DND-41 (cell line): ENCODE data around the gene ITGA2.

ENCODE experiments used
- ATAC-seq: fragments of 200-7000 bp; cut with Tn5 transposase; 3 replicates; pipeline ENCODE4 v1.9.1; 2021; ENCODE audit warnings: low read depth; ENCODE audit not compliant: insufficient read depth
- DNase-seq: peaks from one replicate; pipeline ENCODE4 v3.0.0-alpha.2; 2020
- H2AFZ ChIP-seq: 2 replicates; pipeline ENCODE4 v1.6.0; 2012; ENCODE audit warnings: low read depth, low read length
- H3K27ac ChIP-seq: 2 replicates; pipeline ENCODE4 v1.5.1; 2012; ENCODE audit warnings: low read length, inconsistent platforms
- H3K27me3 ChIP-seq: fragments of 200-600 bp; sonication (generic); 2 replicates; pipeline ENCODE4 v1.6.0; 2012; ENCODE audit warnings: low read length, mild to moderate bottlenecking, inconsistent platforms; ENCODE audit not compliant: insufficient read depth, poor library complexity
- H3K36me3 ChIP-seq: 2 replicates; pipeline ENCODE4 v1.5.1; 2012; ENCODE audit warnings: low read length, inconsistent platforms; ENCODE audit not compliant: insufficient read depth
- H3K4me1 ChIP-seq: 2 replicates; pipeline ENCODE4 v1.5.1; 2012; ENCODE audit warnings: mild to moderate bottlenecking, low read length; ENCODE audit not compliant: insufficient read depth
- H3K4me2 ChIP-seq: 2 replicates; pipeline ENCODE4 v1.6.0; 2012; ENCODE audit warnings: mild to moderate bottlenecking, moderate library complexity, low read length, inconsistent platforms; ENCODE audit not compliant: insufficient read depth
- H3K4me3 ChIP-seq, 2 experiments: fragments of 200-600 bp in 1 of 2; shearing (Covaris generic) in 1 of 2; 2 replicates each; pipeline ENCODE4 v1.5.1; 2012 to 2016; ENCODE audit warnings: inconsistent platforms in 2 of 2, low read length in 2 of 2, mild to moderate bottlenecking in 2 of 2, low read depth in 1 of 2, moderate library complexity in 1 of 2
- H3K79me2 ChIP-seq: 2 replicates; pipeline ENCODE4 v1.6.0; 2012; ENCODE audit warnings: low read length, inconsistent platforms; ENCODE audit not compliant: insufficient read depth
- H3K9ac ChIP-seq: 2 replicates; pipeline ENCODE4 v1.6.0; 2012; ENCODE audit warnings: low read depth, mild to moderate bottlenecking, inconsistent platforms, low read length, moderate library complexity
- H3K9me3 ChIP-seq: 2 replicates; pipeline ENCODE4 v1.5.1; 2012; ENCODE audit warnings: low read length, moderate library complexity, mild to moderate bottlenecking, inconsistent platforms; ENCODE audit not compliant: insufficient read depth, severe bottlenecking
- H4K20me1 ChIP-seq: 2 replicates; pipeline ENCODE4 v1.6.0; 2012; ENCODE audit warnings: low read length; ENCODE audit not compliant: insufficient read depth
- CTCF ChIP-seq: IDR thresholded peaks from 2 replicates; pipeline ENCODE4 v1.5.1; 2012; ENCODE audit warnings: borderline replicate concordance, low read length, moderate library complexity, mild to moderate bottlenecking; ENCODE audit not compliant: poor library complexity, severe bottlenecking; ENCODE audit errors: extremely low read depth
- EZH2 ChIP-seq: IDR thresholded peaks from 3 replicates; pipeline ENCODE4 v1.6.1; 2012; ENCODE audit warnings: borderline replicate concordance, low read depth, mild to moderate bottlenecking, moderate library complexity, low read length, inconsistent platforms; ENCODE audit not compliant: severe bottlenecking

Gene ITGA2

DNA sequence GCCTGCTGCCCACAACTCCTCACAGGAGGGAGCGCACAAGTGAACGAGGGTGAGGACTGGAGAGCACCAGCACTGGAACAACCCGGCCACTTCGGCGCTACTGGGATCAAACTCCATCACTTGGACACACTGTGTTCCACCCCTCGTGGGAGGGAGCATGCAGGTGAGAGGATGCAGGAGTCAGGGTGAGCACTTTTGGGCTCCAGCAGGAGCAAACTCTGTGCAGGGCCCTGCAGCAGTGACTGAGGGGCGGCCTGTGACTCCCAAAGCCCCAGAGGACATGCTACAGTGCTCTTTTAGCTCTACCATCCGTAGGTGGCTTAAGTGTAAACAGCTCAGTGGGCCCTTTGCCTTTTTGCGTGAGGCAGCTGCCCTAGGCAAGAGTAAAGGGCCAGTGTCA lies 124.8 kb downstream of the ITGA2 start:
- no peaks in the 10 kb centered on the region for H4K20me1 ChIP-seq
- H3K4me1 ChIP-seq, result peaks cover 12% of the 10 kb centered on the region
- TF ChIP-seq EZH2 (no peak), CTCF (no peak)
- no peak overlapping the region for H3K4me3 ChIP-seq
- H3K9me3 ChIP-seq, result no peaks in the 10 kb centered on the region
- no peak overlapping the region for H3K27ac ChIP-seq
- H3K27me3 ChIP-seq, result no peaks in the 10 kb centered on the region
- no peak overlapping the region for H2AFZ ChIP-seq
- no peak for DNase-seq
- peaks cover 4% of the 10 kb centered on the region for H3K79me2 ChIP-seq
- no peak overlapping the region for H3K9ac ChIP-seq
- no peaks in the 10 kb centered on the region for H3K36me3 ChIP-seq
- no peak overlapping the region for H3K4me2 ChIP-seq
- no peak for ATAC-seq

- H3K4me1 ChIP-seq, result peaks cover 10% of the 10 kb centered on the region
- H3K79me2 ChIP-seq, result no peaks in the 10 kb centered on the region; the same call in 1 of the 2 replicates
- H2AFZ ChIP-seq, result no peak overlapping the region
- H3K9ac ChIP-seq, result no peak overlapping the region
- H3K4me3 ChIP-seq, result no peak overlapping the region
- no peak for ATAC-seq
- no peak for DNase-seq
- no peaks in the 10 kb centered on the region for H4K20me1 ChIP-seq
- H3K9me3 ChIP-seq, result no peaks in the 10 kb centered on the region
- no peak overlapping the region for H3K4me2 ChIP-seq
- TF ChIP-seq EZH2, result no peak
- peak; percentile 53 for TF ChIP-seq CTCF
- no peak overlapping the region for H3K27ac ChIP-seq
- no peaks in the 10 kb centered on the region for H3K36me3 ChIP-seq
- no peaks in the 10 kb centered on the region for H3K27me3 ChIP-seq
These were observed 125.8 kb downstream of the ITGA2 start for GRCh38 chr5:53114988-53115387.

- Histone ChIP-seq H3K4me3 (no peak overlapping the region), H3K4me1 (no peaks in the 10 kb centered on the region), H2AFZ (no peak overlapping the region), H3K27me3 (no peaks in the 10 kb centered on the region), H4K20me1 (no peaks in the 10 kb centered on the region), H3K9ac (no peak overlapping the region), H3K79me2 (no peaks in the 10 kb centered on the region), H3K9me3 (no peaks in the 10 kb centered on the region), H3K27ac (no peak overlapping the region), H3K36me3 (no peaks in the 10 kb centered on the region), H3K4me2 (no peak overlapping the region)
- TF ChIP-seq CTCF (no peak), EZH2 (no peak)
- ATAC-seq (no peak), DNase-seq (no peak)
These were observed 127.4 kb downstream of the ITGA2 start for GRCh38 chr5:53116597-53116996.

- no peak for DNase-seq
- Histone ChIP-seq H3K4me3 (no peak overlapping the region), H3K36me3 (no peaks in the 10 kb centered on the region), H3K27ac (no peak overlapping the region), H2AFZ (no peak overlapping the region), H3K4me1 (no peaks in the 10 kb centered on the region), H3K9me3 (no peaks in the 10 kb centered on the region), H3K4me2 (no peak overlapping the region), H4K20me1 (no peaks in the 10 kb centered on the region), H3K9ac (no peak overlapping the region), H3K79me2 (no peaks in the 10 kb centered on the region), H3K27me3 (no peaks in the 10 kb centered on the region)
- no peak for ATAC-seq
- no peak for TF ChIP-seq CTCF
- TF ChIP-seq EZH2, result no peak
These were observed 129.7 kb downstream of the ITGA2 start for GRCh38 chr5:53118879-53119278.
